SW480 (cell line): Measurements from ENCODE around the gene ARSA.

ENCODE experiments used
- DNase-seq: peaks from one replicate; pipeline ENCODE4 v3.0.0-alpha.2; 2016; ENCODE audit warnings: low spot score

The ARSA gene

DNA sequence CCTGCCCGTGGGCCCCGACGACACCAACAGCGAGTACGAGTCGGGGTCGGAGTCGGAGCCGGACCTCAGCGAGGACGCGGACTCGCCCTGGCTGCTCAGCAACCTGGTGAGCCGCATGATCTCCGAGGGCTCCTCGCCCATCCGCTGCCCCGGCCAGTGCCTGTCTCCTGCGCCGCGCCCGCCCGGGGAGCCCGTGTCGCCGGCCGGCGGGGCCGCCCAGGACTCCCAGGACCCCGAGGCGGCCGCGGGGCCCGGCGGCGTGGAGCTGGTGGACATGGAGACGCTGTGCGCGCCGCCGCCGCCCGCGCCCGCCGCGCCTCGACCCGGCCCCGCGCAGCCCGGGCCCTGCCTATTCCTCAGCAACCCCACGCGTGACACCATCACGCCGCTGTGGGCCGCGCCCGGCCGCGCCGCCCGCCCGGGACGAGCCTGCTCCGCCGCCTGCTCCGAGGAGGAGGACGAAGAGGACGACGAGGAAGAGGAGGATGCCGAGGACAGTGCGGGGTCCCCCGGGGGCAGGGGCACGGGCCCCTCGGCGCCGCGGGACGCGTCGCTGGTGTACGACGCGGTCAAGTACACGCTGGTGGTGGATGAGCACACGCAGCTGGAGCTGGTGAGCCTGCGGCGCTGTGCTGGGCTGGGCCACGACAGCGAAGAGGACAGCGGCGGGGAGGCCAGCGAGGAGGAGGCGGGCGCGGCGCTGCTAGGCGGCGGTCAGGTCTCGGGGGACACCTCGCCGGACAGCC lies 23.5 kb downstream of the ARSA start:
- DNase-seq = no peak

DNA sequence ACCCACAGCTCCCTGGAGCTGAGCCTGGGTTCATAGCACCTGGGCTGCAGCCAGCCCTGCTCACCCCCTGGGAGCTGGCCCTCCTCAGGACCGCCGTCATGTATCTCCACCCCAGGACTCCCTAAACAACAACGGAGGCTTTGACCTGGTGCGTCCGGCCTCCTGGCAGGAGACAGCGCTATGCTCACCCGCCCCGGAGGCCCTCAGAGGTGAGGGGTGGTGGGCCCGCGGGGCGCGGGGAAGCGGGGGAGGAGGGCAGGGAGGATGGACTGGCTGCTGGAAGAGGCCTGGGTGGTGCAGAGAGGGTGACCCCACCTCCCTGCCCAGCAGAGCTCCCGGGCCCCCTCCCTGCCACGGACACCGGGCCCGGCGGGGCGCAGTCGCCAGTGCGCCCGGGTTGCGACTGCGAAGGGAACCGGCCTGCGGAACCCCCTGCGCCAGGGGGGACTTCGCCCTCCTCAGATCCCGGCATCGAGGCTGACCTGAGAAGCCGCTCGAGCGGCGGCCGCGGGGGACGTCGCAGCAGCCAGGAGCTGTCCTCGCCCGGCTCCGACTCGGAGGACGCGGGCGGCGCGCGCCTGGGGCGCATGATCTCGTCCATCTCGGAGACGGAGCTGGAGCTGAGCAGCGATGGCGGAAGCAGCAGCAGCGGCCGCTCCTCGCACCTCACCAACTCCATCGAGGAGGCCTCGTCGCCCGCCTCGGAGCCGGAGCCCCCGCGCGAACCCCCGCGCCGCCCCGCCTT lies 24.3 kb downstream of the ARSA start:
- no peak for DNase-seq

DNA sequence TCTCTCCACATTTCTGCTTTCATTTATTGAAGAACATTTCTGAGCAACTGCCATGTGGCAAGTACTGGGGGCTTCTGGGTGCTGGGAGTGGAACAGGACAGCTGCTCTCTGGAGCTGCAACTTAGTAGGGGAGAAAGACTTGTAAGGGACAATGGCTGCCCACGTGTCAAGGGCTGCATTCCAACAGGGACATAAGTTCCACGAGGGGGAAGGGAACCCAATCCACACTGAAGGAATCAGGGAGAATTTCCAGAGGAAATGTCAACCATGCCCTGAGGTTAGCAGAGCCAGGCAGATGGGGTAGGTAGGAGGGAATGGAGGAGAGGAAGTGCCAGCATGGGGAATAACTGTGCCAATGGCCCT lies 25.6 kb downstream of the ARSA start:
- no peak for DNase-seq

DNA sequence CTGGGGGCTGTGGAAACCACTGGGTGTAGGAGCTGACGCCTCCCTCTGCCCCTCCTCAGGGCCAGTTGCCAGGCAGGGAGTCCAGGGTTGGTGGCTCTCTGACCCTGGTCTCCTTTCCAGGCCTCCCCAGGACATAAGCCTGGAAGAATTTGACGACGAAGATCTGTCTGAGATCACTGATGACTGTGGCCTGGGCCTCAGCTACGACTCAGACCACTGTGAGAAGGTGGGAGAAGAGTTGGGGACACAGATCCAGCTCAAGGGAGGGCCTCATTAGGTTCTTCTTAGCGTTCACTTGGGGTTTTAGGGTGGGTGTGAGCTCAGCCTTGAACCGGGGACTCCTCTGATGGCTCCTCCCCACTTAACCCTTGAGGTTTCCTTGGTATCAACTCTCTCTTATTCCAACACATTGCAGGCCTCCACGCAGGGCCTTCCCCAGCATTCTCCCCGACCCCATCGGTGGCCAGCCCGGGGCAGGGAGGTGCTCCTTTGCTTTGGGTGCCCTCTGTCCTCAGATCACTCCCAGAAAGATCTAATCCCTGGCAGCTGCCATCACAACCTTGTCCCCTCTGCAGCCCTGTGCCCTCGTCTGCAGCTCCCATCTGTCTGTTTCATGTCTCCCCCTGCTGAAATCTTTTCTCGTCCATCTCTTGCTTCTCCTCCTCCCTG lies 26.1 kb downstream of the ARSA start:
- DNase-seq = no peak

DNA sequence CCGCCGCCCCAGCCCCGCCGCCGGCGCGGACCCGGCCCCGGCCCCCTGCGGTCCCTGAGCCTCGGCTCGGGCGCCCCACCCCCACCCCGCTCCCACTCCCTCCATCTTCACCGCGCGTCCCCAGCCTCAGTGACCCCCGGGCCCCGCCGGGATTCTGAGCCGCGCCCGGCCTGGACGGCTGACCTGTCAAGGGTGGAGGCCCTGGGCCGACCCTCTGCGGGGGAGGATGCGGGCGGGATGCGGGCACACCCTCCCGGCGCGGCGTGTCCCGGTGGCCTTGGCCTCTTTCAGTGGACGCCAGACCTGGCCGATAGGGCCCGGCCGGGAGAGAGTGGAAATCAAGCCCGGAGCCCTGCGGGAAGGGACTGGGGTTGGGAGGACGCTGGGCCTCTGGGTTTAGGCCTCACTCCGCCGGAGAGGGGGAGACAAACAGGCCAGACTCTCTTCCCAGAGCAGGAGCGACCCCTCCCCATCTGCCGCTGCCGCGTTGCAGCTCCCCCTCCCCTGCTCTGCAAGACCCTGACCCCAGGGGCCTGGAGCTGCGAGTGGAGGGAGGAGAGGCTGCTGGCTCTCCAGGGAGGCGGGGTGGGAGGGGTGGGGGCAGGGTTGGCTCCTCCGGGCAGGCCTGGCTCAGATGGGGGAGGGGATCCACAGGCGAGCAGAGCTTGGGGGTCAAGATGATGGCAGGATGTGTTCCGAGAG lies 26.8 kb downstream of the ARSA start:
- DNase-seq = no peak

DNA sequence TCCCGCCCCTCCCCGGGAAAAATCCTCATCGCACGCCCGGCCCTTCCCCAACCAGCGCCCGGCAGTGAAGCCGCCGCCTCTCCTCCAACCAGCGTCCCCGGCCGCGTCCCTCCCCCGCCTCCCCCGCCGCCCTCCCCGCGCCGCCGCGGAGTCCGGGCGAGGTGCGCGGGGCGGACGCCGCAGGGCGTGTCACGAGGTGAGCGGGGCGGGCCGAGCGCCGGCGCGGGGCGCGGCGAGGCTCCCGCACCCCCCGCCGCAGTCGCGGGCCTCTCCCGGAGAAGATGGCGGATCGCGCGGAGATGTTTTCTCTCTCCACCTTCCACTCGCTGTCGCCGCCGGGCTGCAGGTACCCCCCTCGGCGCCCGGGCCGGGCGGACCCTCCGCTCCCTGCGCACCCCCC lies 27.4 kb downstream of the ARSA start, which contains the start of gene MAPK8IP2:
Gene MAPK8IP2 (plus strand): TSS at position 256 of the 400 bp plus-strand sequence. CDS start 26 bp downstream, at position 282.
- DNase-seq = no peak

DNA sequence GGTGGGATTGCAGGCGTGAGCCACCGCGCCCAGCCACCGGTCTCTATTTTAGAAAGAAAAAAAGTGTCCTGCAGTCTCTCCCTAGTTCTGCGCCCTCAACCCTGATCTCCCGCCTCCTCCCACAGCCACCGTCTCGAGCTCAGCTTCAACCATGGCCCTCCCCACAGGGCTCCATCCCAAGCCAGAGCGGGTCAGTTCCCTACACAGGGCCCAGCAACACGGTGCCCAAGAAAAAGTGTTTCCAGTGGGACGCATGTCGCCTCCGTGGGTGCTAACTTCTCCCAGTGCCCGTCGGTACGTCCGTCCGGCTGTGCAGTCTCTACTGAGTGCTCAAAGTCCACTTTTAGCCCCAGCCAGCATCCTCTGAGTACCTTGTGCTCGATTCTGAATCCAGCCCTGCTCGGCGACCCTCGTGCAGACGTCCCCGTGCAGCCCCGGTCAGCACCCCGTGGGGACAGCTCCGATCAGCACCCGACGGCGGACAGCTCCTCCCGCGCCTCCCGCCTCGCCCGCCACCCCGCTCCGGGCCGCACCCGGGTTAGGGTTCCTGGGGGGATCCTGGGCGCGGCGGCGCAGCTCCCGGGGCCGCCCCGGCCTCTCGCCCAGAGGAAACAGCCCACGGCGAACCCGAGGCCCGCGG lies 28.0 kb downstream of the ARSA start:
- no peak for DNase-seq

DNA sequence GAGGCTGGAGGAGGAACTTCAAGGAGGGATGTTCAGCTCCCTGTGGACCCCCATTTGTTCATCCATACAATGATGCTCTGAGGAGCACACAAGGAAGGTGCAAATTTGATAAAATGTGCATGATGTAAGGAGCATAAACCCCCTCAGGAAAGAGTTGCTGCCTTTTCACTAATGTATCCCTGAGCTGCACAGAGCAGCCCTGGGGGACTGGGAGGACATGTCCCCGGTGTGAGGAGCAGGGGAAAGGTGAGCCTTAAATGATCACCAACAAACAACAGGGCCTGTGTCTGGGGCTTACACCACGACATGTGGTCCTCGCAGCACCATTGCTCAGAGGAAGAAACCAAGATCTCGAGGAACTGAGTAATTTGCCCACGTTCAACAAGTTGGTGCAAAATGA lies 30.9 kb downstream of the ARSA start:
- no peak for DNase-seq

DNA sequence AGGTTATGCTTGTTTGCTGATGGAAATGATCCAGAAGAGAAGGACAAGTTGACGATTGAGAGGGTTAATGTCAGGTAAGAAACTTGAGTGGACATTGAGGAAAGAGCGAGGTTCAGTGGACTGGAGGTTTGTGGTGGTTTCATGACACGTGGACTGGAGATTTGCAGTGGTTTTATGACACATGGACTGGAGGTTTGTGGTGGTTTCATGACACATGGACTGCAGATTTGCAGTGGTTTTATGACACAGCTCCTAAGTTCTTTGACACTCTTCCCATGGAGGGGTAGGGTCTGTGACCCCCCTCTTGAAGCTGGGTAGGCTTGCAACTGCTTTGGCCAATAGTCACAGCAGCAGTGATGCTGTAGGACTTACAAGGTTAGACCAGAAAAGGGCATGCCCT lies 32.8 kb downstream of the ARSA start:
- DNase-seq = no peak

DNA sequence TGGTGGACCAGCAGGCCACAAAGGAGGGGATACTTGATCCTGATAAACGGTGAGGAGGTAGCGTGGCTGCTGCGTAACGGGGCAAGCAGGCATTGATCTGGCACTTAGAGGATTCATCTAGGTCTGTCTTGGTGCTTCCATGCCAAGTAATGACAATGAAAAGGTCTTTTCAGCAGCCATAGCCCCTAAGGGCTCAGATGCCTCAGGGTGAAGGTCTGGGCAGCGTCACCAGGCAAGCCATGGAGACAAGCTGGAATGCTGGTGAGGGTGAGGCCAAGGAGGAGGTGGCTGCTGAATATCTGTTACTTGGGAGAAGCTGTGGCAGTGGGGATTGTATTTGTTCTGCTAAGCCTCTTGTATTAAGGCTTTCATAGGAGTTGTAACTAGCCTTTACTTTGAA lies 40.5 kb downstream of the ARSA start:
- no peak for DNase-seq

DNA sequence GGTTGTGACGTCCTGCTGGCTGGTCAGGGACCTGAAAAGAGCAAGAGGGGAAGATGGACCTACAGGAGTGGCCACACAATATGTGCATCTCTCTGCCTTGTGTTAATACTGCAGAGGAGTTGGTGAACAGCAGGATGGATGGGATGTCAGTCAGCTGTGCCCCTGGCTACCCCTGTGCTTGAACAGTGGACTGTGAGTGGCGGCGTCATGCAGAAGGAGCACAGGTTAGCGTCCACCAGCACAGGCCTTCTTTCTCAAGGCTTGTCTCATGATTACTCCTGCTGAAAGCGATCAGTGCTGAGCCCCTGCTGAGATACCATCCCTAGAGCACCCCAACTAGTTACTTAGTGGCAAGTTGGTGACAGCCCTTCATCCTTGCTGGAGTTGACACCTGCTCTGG lies 41.5 kb downstream of the ARSA start:
- no peak for DNase-seq

DNA sequence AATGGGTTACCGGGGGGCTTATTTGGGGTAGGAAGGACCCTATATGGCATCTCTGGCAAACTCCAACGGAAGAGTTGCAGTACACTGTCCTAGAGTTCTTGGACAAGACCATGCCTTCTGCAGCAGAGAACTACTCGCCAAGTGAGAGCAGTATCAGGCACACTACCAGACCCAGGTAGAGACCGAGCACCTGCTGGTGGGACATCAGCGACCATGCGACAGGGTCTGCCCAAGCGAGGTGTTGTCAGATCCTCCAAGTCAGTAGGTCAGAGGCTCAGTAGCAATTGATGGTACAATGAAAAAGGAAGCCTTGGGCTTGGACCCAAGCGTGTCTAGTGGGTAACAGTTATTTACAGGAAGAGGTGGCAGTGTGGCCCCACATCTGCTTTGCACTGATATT lies 42.2 kb downstream of the ARSA start:
- no peak for DNase-seq

DNA sequence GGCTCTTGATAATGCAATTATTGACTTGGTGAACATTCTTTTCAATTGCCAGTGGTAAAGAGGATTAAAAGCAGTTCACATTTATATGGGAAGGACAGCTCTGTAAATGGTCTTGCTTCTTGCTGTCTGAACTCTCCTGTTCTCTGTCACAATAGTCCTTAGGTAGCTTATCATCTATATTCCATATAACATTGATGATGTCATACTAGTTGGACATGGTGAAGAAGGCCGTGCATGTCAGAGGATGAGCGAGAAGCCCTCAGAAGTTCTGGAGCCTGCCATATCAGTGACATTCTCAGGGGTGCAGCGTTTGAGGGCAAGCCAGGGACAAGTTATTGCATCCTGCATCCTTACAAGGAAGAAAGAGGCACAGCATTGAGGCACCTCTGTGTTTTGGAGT lies 42.7 kb downstream of the ARSA start:
- no peak for DNase-seq

DNA sequence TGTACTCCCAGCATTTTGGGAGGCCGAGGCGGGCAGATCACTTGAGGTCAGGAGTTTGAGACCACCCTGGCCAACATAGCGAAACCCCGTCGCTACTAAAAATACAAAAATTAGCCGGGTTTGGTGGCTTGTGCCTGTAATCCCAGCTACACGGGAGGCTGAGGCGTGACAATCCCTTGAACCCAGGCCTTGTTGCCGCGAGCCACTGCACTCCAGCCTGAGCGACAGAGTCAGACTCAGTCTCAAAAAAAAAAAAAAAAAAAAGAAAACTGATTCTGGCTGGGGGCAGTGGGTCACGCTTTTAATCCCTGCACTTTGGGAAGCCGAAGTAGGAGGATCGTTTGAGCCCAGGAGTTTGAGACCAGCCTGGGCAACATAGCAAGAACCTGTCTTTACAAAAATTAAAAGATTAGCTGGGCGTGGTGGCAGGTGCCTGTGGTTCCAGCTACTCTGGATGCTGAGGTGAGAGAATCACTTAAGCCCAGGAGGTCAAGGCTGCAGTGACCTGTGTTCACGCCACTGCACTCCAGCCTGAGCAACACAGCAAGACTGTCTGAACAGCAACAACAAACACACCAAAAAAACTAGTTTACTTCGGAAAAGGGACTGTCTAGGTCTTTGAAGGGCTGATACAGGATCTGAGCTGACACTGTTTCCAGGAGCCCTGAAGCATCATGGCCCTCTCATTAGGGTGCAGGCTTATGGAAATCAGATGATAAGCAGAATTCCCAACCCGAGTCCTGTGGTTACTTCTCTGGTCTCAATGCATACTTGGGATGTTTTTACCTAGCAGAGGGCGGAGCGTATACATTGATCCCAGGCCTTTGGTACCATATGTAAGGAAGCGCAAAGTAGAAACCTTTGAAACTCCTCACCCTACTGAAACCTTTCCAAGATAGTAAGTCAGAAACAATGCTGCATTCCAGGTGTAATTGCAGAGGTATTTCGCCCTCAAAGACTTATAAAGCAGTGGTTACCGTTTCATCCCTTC lies 43.6 kb downstream of the ARSA start:
- DNase-seq = peak; percentile 66

DNA sequence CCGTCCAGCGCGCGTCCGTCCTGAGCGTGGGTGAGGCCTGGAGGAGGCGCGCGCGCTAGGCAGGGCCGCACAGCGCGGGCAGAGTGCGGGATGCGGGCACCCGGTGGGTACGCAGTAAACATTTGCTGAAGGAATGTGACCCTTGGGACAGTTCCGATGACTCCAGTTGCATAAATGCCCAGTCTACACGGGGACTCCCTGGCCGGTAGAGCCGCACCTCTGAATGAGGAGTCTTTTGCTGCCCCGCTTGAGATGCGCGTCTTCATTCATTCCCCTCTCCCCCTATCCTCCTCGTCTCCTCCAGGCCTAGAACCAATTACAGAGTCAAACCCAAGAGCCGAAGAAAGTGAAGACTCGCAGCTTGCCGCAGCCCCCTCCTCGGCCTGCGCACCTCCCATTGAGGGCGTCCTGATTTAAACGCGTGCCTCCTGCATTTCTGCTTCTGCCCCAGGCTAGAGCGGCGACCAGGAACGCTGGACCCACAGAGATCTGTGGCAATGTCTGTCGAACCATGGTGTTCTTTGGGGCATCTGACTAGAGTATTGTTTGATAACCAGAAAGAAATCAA lies 44.6 kb downstream of the ARSA start:
- DNase-seq = no peak

DNA sequence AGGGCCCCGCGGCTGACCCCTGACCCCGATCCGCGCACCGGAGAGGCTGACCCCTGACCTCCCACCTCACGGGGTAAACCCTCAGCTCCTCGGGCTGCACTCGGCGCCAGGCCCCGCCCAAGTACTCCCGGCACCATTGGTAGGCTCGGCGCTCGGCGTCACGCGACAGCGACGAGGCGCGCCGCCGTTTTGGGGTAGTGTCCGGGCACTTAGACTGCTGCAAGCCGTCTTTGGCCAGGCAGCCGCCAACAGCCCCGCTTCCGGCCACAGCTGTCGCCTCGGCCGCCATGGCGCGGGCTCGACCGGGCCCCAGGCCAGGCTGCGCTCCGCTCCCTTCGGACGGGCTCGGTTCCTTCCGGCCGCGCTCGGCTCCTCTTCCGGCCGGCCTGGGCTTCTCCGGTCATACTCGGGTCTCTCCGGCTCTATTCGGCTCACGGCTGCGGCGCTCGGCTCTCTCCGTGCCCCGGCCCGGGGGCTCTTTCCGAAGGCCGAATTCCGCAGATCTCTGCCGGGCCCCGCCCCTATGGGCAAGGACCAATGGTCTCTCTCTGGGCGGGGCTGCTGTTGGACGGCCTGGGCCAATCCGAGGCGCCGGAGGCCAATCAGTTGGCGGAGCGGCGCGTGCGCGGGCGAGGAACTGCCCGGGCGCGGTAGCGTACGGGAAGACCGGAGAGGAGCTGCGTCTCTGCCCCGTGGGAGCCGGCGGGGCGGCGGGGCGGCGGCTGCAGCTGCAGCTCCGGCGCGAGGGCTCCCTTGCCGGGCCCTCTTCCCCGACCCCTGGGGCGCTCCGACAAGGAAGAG lies 45.3 kb downstream of the ARSA start, which contains the start of gene CHKB:
Gene CHKB (minus strand): TSS at position 357 of the 801 bp plus-strand sequence. CDS start 68 bp downstream, at position 289.
- DNase-seq = peak; percentile 96

DNA sequence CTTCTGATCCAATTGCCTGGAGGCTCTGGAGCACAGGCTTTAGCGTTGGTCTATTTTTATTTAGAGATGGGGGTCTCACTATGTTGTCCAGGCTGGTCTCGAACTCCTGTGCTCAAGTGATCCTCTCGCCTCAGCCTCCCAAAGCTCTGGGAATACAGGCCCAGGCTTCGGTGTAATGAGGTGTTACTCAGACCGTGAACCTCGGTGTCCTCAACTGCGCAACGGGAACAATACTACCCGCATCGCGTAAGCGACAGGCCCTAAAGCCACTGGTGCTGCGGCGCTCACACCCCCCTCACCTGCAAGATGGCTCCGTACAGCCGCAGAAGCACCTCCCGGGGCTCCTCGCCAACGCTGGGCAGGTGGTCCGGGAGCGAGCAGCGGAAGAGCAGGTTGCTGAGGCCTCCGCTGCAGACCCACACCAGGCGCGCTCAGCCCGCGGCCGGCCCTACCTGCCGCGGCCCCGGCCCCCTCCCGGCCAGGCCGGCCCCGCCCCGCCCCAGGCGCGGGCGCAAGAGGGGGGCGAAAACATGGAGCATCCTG lies 45.9 kb downstream of the ARSA start:
- peak; percentile 27 for DNase-seq

DNA sequence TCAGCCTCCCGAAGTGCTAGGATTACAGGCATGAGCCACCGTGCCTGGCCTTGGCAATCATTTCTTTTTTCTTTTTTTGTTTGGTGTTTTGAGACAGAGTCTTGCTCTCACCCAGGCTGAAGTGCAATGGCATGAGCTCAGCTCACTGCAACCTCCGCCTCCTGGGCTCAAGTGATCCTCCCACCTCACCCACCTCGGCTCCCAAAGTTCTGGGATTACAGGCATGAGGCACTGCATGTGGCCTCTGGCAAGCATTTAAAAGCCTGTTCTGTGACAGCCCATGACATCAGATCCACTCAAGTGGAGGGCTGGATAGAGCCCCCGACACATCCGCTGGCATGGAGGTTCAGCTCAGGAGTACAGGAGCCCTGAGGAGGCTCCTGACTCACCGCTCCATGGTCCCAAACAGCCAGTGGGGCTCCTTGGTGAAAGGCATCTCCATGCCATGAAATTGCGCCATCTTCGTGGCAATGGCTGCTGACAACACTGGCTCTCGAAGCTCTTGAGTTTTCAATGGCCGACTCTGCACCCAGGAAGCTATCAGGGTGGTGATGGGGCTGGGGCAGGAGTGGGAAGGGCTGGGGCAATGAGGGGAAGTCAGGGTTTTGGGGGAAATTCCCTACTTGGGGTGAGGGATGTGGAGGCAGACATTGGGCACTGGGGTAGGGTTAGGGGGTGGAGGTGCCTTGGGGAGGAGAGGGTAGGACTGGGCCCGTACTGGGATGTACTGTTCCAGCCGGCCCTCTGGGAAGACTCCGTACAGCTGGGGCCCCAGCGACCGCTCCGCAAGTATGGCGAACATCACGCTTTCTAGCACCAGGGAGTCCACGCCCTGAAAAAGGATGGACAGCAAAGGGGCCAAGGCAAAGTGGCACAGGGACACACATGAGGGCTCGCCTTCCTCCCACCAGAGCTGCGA lies 46.7 kb downstream of the ARSA start:
- no peak for DNase-seq
